ENCODE data around the gene IL31RA. TPM values are rescaled to one million over a fixed set of nuclear protein-coding genes. Genes with fewer than 3 reads are reported as not detected.

The IL31RA gene
- total and polyA plus RNA-seq, 2 experiments from 2014 or later: not detected

GRCh38 chr5:55853041-55853670 is 2.0 kb downstream of the IL31RA start (continued):
- TF ChIP-seq CTCF (conservative IDR thresholded peaks at IDR 0.05; ENCODE audit: low read depth in 2 of 2): no peak

- Histone ChIP-seq H2AFZ (no peak overlapping the region), H3K36me3 (ENCODE audit: insufficient read depth) (no peaks in the 10 kb centered on the region), H3F3A (replicated peaks; ENCODE audit: low read depth) (no peaks in the 10 kb centered on the region), H4K20me1 (replicated peaks; ENCODE audit: insufficient read depth) (no peaks in the 10 kb centered on the region), H3K27ac (ENCODE audit: low read depth) (no peak overlapping the region), H3K79me2 (replicated peaks; ENCODE audit: insufficient read depth) (no peaks in the 10 kb centered on the region), H3K4me1 (ENCODE audit: insufficient read depth) (no peaks in the 10 kb centered on the region), H3K4me2 (no peak overlapping the region), H3K4me3 (no peak overlapping the region), H3K9me2 (ENCODE audit: insufficient read depth) (0 out of 2 replicates have a peak, but pooled peaks cover 2% of the 10 kb centered on the region), H3K27me3 (ENCODE audit: insufficient read depth) (no peaks in the 10 kb centered on the region)
- Mint-ChIP-seq H3K27me3 (ENCODE audit: insufficient read depth, low read depth, poor library complexity) (peaks cover 3% of the 10 kb centered on the region), H3K9me3 (no peaks in the 10 kb centered on the region), H3K4me3 (no peak overlapping the region), H3K27ac (no peak overlapping the region), H3K4me1 (no peaks in the 10 kb centered on the region; the same call in 2 of the 3 replicates), H3K36me3 (ENCODE audit: low read depth) (no peaks in the 10 kb centered on the region)
- DNase-seq (ENCODE audit: low spot score): no peak
- no peak for ATAC-seq
- TF ChIP-seq JUNB (IDR thresholded peaks at IDR 0.05; ENCODE audit: unreplicated experiment) (no peak), NANOG (IDR thresholded peaks at IDR 0.05; ENCODE audit: borderline replicate concordance) (no peak), ETS1 (IDR thresholded peaks at IDR 0.05) (no peak), ZNF462 (CRISPR knock-in tag; IDR thresholded peaks at IDR 0.05) (no peak), REST (IDR thresholded peaks at IDR 0.05; ENCODE audit: unreplicated experiment) (no peak), POLR2AphosphoS5 (IDR thresholded peaks at IDR 0.05; ENCODE audit: low read depth) (no peak), EZH2phosphoT487 (IDR thresholded peaks at IDR 0.05; ENCODE audit: unreplicated experiment) (no peak), EZH2 (IDR thresholded peaks at IDR 0.05; ENCODE audit: low read depth, unreplicated experiment) (no peak), CTCF (conservative IDR thresholded peaks at IDR 0.05; ENCODE audit: low read depth in 2 of 2) (no peak)
These were observed 2.7 kb downstream of the IL31RA start for GRCh38 chr5:55853818-55854217.
